Stimulated activated naive CD8-positive, alpha-beta T cell treated with anti-CD3 and anti-CD28 coated beads, Interleukin-15, amount 100 ng/mL, for 72 hours (primary cell): ENCODE data around the gene FAM204A.

Source experiments
- ATAC-seq: fragments of 150-1000 bp; cut with Tn5 transposase; 2 replicates; pipeline ENCODE4 v1.10.0; 2021; ENCODE audit warnings: mild to moderate bottlenecking, moderate library complexity
- DNase-seq, 2 donors: peaks; one replicate each; pipeline ENCODE4 v3.0.0; 2021 to 2022
- H3K27ac Mint-ChIP-seq, 2 donors: one replicate each; pipeline ENCODE4 v1.8.0; 2022; ENCODE audit warnings: mild to moderate bottlenecking in 2 of 2, mixed read lengths in 2 of 2, moderate library complexity in 2 of 2
- H3K27me3 Mint-ChIP-seq: one replicate; pipeline ENCODE4 v1.8.0; 2022; ENCODE audit warnings: mixed read lengths
- H3K4me1 Mint-ChIP-seq: one replicate; pipeline ENCODE4 v1.8.0; 2022; ENCODE audit warnings: mild to moderate bottlenecking, mixed read lengths
- H3K4me3 Mint-ChIP-seq, 2 donors: one replicate each; pipeline ENCODE4 v1.8.0; 2022; ENCODE audit warnings: mild to moderate bottlenecking in 2 of 2, mixed read lengths in 2 of 2, moderate library complexity in 1 of 2
- H3K9me3 Mint-ChIP-seq, 2 donors: one replicate each; pipeline ENCODE4 v1.8.0; 2022; ENCODE audit warnings: mixed read lengths in 2 of 2

The FAM204A gene

GRCh38 chr10:118251791-118252190 is 90.3 kb downstream of the FAM204A start:
- H3K27me3 Mint-ChIP-seq: peaks cover 69% of the 10 kb centered on the region

GRCh38 chr10:118249714-118250113 is 92.4 kb downstream of the FAM204A start:
- Mint-ChIP-seq H3K9me3 (no peaks in the 10 kb centered on the region), H3K4me1 (no peaks in the 10 kb centered on the region), H3K27me3 (peaks cover 69% of the 10 kb centered on the region), H3K27ac (no peak overlapping the region), H3K4me3 (no peak overlapping the region)
- ATAC-seq (no peak), DNase-seq (no peak)

More at GRCh38 chr10:118251791-118252190, 90.3 kb downstream of the FAM204A start:
- Mint-ChIP-seq H3K27ac (peak overlapping the region in 1 of 2 donors; percentile 9), H3K4me3 (no peak overlapping the region), H3K9me3 (no peaks in the 10 kb centered on the region), H3K4me1 (no peaks in the 10 kb centered on the region)
- no peak for DNase-seq
- ATAC-seq: no peak
